ENCODE data around the gene ESR2. TPM values are rescaled to one million over a fixed set of nuclear protein-coding genes. Genes with fewer than 3 reads are reported as not detected.

ESR2 gene
- total RNA-seq, 8 experiments from 2014 or later: 0.31 to 2.1 (median 1.3) TPM

- Histone ChIP-seq H3K4me1 (replicated peaks in 1 of 2) (peaks cover 0 to 12% of the 10 kb centered on the region in 2 donors), H3K4me3 (no peak overlapping the region), H3K27ac (no peak overlapping the region)
- 0 to 93% (median 50%) methylated on average over 1 to 2 of the region's 2 CpGs; no CpG with 5 or more reads in 2 of the 10 experiments for WGBS, 10 experiments
- in situ Hi-C loops (cut with MboI; ENCODE audit: low pct_unique_long_range_greater_than_20kb in 2 of 9, low sequenced_read_pairs in 9 of 9, unreplicated experiment in 9 of 9): no loop called here
- peak in 5 of 8 experiments; percentile 38 to 70 (median 50) for ATAC-seq (replicated peaks in 6 of 8)
Observed at GRCh38 chr14:64074961-64075612, 219.1 kb downstream of the ESR2 start.

DNA sequence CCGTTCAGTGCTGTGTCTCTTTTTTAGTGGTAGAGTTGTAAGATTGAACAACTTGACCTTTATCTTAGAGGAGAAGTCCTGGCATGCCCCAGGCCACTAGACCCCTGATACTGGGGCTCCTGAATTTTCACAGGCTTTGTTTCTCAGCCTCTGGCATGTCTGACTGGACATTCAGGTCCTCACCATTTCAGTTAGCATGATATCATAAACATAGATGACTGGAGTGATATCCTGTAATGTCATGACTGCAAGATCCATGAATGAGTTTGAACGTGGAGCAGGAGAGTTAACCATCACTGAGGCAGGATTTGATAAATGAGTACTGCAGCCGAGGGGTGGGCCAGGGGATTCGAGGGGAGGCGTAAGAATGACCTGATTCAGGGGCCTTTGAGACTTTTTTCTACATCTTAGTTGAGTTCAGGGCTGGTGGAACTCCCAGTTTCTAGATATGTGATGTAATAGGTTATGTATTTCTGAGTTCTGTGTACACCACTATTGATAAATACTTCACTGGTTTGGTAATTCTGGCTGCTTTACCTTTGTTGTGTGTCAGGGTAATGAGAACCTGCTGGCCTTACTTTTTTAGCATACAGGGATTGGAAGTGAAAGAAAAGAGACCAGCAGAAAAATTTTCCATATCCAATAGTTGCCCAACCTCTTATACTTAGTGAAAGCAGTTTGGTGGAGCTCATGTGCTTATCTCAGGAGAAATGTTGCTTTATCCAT, 224.4 kb downstream of the ESR2 start:
- 31 to 88% (median 76%) methylated on average over 1 to 4 of the region's 5 CpGs; no CpG with 5 or more reads in 4 of the 10 experiments for WGBS, 10 experiments
- in situ Hi-C loops (cut with MboI; ENCODE audit: low pct_unique_long_range_greater_than_20kb in 2 of 9, low sequenced_read_pairs in 9 of 9, unreplicated experiment in 9 of 9): no loop called here
- Histone ChIP-seq H3K4me1 (replicated peaks in 1 of 2) (no peaks in the 10 kb centered on the region), H3K4me3 (no peak overlapping the region), H3K27ac (no peak overlapping the region)
- ATAC-seq (replicated peaks in 6 of 8): no peak

DNA sequence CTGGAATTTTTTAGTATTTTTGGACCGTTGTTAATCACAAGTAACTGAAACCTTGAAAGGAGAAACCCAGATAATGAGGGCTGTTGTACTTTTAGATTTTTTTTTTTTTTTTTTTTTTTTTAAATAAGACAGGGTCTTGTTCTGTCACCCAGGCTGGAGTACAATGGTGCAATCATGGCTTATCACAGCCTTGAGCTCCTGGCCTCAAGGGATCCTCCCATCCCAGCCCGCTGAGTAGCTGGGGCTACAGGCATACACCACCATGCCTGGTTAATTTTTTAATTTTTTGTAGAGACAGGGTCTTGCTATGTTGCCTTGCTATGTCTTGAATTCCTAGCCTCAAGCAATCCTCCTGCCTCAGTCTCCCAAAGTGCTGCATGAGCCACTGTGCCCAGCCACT, 229.7 kb downstream of the ESR2 start:
- H3K27ac ChIP-seq: no peak overlapping the region
- no peak for ATAC-seq (replicated peaks in 6 of 8)
- in situ Hi-C loops (cut with MboI; ENCODE audit: low pct_unique_long_range_greater_than_20kb in 2 of 9, low sequenced_read_pairs in 9 of 9, unreplicated experiment in 9 of 9): no loop called here
- 75 to 100% (median 91%) methylated on average over 1 to 2 of the region's 2 CpGs for WGBS, 10 experiments
- no peaks in the 10 kb centered on the region for H3K4me1 ChIP-seq (replicated peaks in 1 of 2)
- no peak overlapping the region for H3K4me3 ChIP-seq

- in situ Hi-C loops (cut with MboI; ENCODE audit: low pct_unique_long_range_greater_than_20kb in 2 of 9, low sequenced_read_pairs in 9 of 9, unreplicated experiment in 9 of 9): no loop called here
- Histone ChIP-seq H3K4me1 (replicated peaks in 1 of 2) (no peaks in the 10 kb centered on the region), H3K4me3 (no peak overlapping the region), H3K27ac (no peak overlapping the region)
- no peak for ATAC-seq (replicated peaks in 6 of 8)
- 60 to 100% (median 80%) methylated on average over 2 to 7 of the region's 7 CpGs for whole genome bisulfite sequencing, 10 experiments
Observed at GRCh38 chr14:64062381-64063115, 231.6 kb downstream of the ESR2 start.

DNA sequence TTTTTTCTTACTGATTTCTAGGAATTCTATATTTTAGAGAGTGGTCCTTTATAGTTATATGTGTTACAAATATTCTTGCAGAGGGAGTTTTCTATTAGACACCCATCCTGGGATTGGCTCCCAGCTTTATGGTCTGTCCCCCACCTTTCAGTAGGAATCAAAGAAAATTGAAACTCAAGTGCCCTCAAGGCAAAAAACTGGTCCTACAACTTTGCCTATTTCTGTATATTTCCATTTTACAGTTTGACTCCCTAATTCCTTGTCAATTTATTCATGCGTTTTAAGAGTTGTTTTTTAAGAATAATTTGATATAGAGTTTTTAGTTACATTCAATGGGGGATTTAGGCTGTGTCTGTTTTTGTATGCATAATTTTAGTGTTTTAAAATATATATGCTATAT, 232.5 kb downstream of the ESR2 start:
- 33 to 100% (median 100%) methylated on average over 1 of the region's 1 CpG; no CpG with 5 or more reads in 2 of the 10 experiments for WGBS, 10 experiments
- H3K27ac ChIP-seq: no peak overlapping the region
- no peak for ATAC-seq (replicated peaks in 6 of 8)
- in situ Hi-C loops (cut with MboI; ENCODE audit: low pct_unique_long_range_greater_than_20kb in 2 of 9, low sequenced_read_pairs in 9 of 9, unreplicated experiment in 9 of 9): no loop called here
- H3K4me1 ChIP-seq (replicated peaks in 1 of 2): no peaks in the 10 kb centered on the region
- no peak overlapping the region for H3K4me3 ChIP-seq

DNA sequence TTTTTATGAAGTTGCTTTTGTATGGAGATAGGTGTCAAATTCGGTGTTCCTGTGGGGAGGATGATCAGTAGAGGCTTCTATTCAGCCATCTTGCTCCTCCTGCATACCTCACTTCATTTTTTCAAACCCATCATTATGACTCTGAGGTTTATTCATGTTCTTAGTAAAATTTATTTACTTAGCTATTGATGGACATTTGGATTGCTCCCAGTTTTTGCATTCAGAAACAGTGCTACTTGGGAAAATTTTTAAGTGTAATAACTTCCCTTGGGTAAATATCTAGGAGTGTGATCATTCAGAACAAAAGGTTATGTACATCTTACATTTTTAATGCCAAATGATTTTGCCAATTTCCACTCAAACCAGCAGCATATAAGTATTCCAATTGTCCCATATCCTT, 233.1 kb downstream of the ESR2 start:
- no peak for ATAC-seq (replicated peaks in 6 of 8)
- H3K27ac ChIP-seq: no peak overlapping the region
- no peaks in the 10 kb centered on the region for H3K4me1 ChIP-seq (replicated peaks in 1 of 2)
- no peak overlapping the region for H3K4me3 ChIP-seq
- in situ Hi-C loops (cut with MboI; ENCODE audit: low pct_unique_long_range_greater_than_20kb in 2 of 9, low sequenced_read_pairs in 9 of 9, unreplicated experiment in 9 of 9): no loop called here
- 0 to 100% (median 71%) methylated on average over 1 of the region's 1 CpG; no CpG with 5 or more reads in 3 of the 10 experiments for WGBS, 10 experiments

DNA sequence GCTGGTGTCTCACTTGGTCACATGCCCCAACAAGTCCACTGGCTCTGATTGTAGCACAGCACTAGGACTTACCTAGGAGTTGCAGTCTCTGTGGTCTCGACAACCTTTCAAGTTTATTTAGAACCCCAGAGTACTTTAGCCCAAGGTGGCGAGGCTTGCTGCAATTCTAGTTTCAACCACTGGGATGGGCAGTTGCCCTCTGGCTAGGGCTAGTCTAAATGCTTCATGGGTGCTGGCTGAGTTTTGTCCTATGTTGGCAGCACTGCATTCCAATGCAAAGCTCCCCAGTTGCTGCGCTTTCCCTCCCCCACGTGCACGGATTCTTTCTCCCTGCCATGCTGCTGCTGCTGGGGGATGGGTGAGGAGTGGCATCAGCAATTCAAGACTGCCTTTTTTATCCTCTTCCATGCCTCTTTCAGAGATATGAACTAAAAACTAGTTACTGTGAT, 233.5 kb downstream of the ESR2 start:
- WGBS, 10 experiments: 47 to 100% (median 90%) methylated on average over 1 to 4 of the region's 5 CpGs; no CpG with 5 or more reads in 3 of the 10 experiments
- ATAC-seq (replicated peaks in 6 of 8): peak in 7 of 8 experiments; percentile 18 to 89 (median 62)
- Histone ChIP-seq H3K27ac (no peak overlapping the region), H3K4me1 (replicated peaks in 1 of 2) (no peaks in the 10 kb centered on the region), H3K4me3 (no peak overlapping the region)
- in situ Hi-C loops (cut with MboI; ENCODE audit: low pct_unique_long_range_greater_than_20kb in 2 of 9, low sequenced_read_pairs in 9 of 9, unreplicated experiment in 9 of 9): no loop called here

GRCh38 chr14:64060199-64060545, 234.0 kb downstream of the ESR2 start:
- 71 to 100% (median 90%) methylated on average over 1 of the region's 1 CpG; no CpG with 5 or more reads in 6 of the 10 experiments for WGBS, 10 experiments
- Histone ChIP-seq H3K27ac (no peak overlapping the region), H3K4me1 (replicated peaks in 1 of 2) (no peaks in the 10 kb centered on the region), H3K4me3 (no peak overlapping the region)
- peak in 2 of 8 experiments; percentile 17 to 22 for ATAC-seq (replicated peaks in 6 of 8)
- in situ Hi-C loops (cut with MboI; ENCODE audit: low pct_unique_long_range_greater_than_20kb in 2 of 9, low sequenced_read_pairs in 9 of 9, unreplicated experiment in 9 of 9): no loop called here

- ATAC-seq (replicated peaks in 6 of 8): no peak
- in situ Hi-C loops (cut with MboI; ENCODE audit: low pct_unique_long_range_greater_than_20kb in 2 of 9, low sequenced_read_pairs in 9 of 9, unreplicated experiment in 9 of 9): no loop called here
- Histone ChIP-seq H3K4me3 (no peak overlapping the region), H3K4me1 (replicated peaks in 1 of 2) (no peaks in the 10 kb centered on the region), H3K27ac (no peak overlapping the region)
- 74 to 100% (median 100%) methylated on average over 1 to 4 of the region's 6 CpGs; no CpG with 5 or more reads in 5 of the 10 experiments for WGBS, 10 experiments
Observed at GRCh38 chr14:64059454-64060198, 234.5 kb downstream of the ESR2 start.

DNA sequence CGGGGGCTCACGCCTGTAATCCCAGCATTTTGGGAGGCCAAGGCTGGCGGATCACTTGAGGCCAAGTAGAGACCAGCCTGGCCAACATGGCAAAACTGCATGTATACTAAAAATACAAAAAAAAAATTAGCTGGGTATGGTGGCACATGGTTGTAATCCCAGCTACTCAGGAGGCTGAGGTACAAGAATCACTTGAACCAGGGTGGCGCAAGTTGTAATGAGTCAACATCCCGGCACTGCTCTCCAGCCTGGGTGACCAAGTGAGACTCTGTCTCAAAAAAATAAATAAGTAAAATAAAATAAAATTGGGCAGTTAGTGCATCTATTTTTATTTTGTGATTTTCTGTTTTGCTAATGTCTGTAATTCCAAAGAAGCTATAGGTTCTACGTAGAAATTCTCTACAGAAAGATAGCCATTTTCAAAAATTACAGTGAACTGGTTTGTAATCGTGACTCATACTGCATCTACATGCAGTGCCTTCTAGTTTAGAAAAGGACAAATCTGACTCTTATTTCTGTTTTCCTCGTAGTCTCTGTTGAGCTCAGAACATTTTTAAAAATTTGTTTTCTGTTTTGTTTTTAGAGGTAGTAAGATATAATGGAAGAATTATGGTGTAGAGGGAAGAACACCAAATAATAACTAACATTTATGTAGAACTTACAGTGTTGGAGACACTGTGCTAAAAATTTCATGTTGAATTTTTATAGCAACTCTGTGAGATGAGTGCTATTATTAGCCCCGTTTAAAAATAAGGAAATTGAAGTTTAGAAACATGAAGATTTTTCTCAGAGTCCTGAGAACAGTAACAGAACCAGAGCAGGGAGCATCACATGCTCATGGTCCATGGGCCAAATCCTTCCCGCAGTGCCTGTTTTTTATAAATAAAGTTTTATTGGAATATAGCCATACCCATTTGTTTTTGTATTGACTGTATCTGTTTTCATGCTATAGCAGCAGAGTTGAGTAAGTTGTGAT, 240.2 kb downstream of the ESR2 start:
- in situ Hi-C loops (cut with MboI; ENCODE audit: low pct_unique_long_range_greater_than_20kb in 2 of 9, low sequenced_read_pairs in 9 of 9, unreplicated experiment in 9 of 9): no loop called here
- WGBS, 10 experiments: 72 to 86% (median 79%) methylated on average over 1 to 10 of the region's 10 CpGs
- ATAC-seq (replicated peaks in 6 of 8): no peak
- no peak overlapping the region for H3K4me3 ChIP-seq
- H3K27ac ChIP-seq: no peak overlapping the region
- no peaks in the 10 kb centered on the region for H3K4me1 ChIP-seq (replicated peaks in 1 of 2)

DNA sequence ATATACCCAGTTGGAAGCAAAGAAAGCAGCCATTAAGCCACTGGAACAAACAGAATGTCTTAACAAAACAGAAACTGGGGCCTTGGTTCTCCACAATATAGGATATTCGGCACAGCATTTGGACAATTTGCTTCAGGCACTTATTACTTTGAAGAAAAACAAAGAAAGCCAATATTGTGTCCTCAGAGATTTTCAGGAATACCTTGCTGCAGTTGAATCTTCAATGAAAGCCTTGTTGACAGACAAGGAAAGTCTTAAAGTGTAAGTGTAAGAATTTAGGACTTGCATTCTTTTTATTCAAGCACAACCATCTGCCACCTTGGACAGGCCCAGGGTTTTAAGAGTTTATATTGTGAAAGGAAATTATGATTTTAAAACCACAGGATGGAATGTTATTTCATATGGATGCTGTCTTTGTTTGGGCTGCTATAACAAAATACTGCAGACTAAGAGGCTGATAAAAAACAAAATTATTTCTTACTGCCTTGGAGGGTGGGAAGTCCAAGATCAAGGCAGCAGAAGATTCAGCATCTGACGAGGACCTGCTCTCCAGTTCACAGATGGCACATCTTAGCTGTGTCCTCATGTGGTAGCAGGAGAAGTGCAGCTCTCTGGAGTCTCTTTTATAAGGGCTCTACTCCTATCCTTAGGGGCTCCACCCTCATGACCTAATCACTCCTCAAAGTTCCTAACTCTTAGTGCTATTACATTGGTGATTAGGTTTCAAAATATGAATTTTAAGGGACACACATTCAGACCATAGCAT, 244.4 kb downstream of the ESR2 start:
- in situ Hi-C loops (cut with MboI; ENCODE audit: low pct_unique_long_range_greater_than_20kb in 2 of 9, low sequenced_read_pairs in 9 of 9, unreplicated experiment in 9 of 9): loop anchor here in 1 of 9 experiments (25.0 kb wide), 1 partner anchor 238 kb away; the partner anchor contains the start of gene ESR2
- WGBS, 10 experiments: 25 to 100% (median 94%) methylated on average over 1 to 2 of the region's 2 CpGs; no CpG with 5 or more reads in 1 of the 10 experiments
- Histone ChIP-seq H3K27ac (no peak overlapping the region), H3K4me1 (replicated peaks in 1 of 2) (no peaks in the 10 kb centered on the region), H3K4me3 (no peak overlapping the region)
- ATAC-seq (replicated peaks in 6 of 8): no peak
